GM23338 (cell line): ENCODE measurements around the gene CCNL1. TPM values are rescaled to one million over a fixed set of nuclear protein-coding genes. Genes with fewer than 3 reads are reported as not detected.

Experiments used
- ATAC-seq: fragments of 200-7000 bp; cut with Tn5 transposase; 3 replicates; pipeline ENCODE4 v1.9.1; 2020
- DNase-seq: peaks from one replicate; pipeline ENCODE4 v3.0.0-alpha.2; 2015; ENCODE audit warnings: low spot score
- H2AFZ ChIP-seq: fragments of 200-600 bp; sonication (generic); 2 replicates; pipeline ENCODE4 v1.8.0; 2016; ENCODE audit warnings: antibody characterized with exemption, mild to moderate bottlenecking, moderate library complexity
- H3F3A ChIP-seq: fragments of 200-600 bp; sonication (generic); replicated peaks from 2 replicates; pipeline ENCODE4 v1.8.0; 2017; ENCODE audit warnings: antibody characterized with exemption, mixed run types, low read depth
- H3K27ac ChIP-seq: fragments of 200-600 bp; sonication (generic); 2 replicates; pipeline ENCODE4 v1.6.1; 2016; ENCODE audit warnings: low read depth
- H3K27me3 ChIP-seq: fragments of 200-600 bp; sonication (generic); 2 replicates; pipeline ENCODE4 v1.8.0; 2016; ENCODE audit warnings: mild to moderate bottlenecking, mixed run types, moderate library complexity; ENCODE audit not compliant: insufficient read depth
- H3K36me3 ChIP-seq: fragments of 200-600 bp; sonication (generic); 2 replicates; pipeline ENCODE4 v1.8.0; 2016; ENCODE audit warnings: mild to moderate bottlenecking; ENCODE audit not compliant: insufficient read depth
- H3K4me1 ChIP-seq: fragments of 200-600 bp; sonication (generic); 2 replicates; pipeline ENCODE4 v1.8.0; 2016; ENCODE audit warnings: mild to moderate bottlenecking, moderate library complexity; ENCODE audit not compliant: insufficient read depth
- H3K4me2 ChIP-seq: fragments of 200-600 bp; sonication (generic); 2 replicates; pipeline ENCODE4 v1.7.1; 2017; ENCODE audit warnings: mixed run types
- H3K4me3 ChIP-seq: fragments of 200-600 bp; sonication (generic); 2 replicates; pipeline ENCODE4 v1.6.1; 2016; ENCODE audit warnings: mixed run types
- H3K79me2 ChIP-seq: fragments of 200-600 bp; sonication (generic); replicated peaks from 2 replicates; pipeline ENCODE4 v1.8.0; 2017; ENCODE audit warnings: mild to moderate bottlenecking; ENCODE audit not compliant: insufficient read depth
- H3K9me2 ChIP-seq: fragments of 200-600 bp; sonication (generic); 2 replicates; pipeline ENCODE4 v1.8.0; 2017; ENCODE audit not compliant: insufficient read depth
- H4K20me1 ChIP-seq: fragments of 200-600 bp; sonication (generic); replicated peaks from 2 replicates; pipeline ENCODE4 v1.8.0; 2017; ENCODE audit warnings: mild to moderate bottlenecking; ENCODE audit not compliant: insufficient read depth
- H3K27ac Mint-ChIP-seq: 2 replicates; pipeline ENCODE4 v1.8.0; 2020; ENCODE audit warnings: inconsistent platforms, mild to moderate bottlenecking, moderate library complexity, mixed read lengths
- H3K27me3 Mint-ChIP-seq: 3 replicates; pipeline ENCODE4 v1.8.0; 2022; ENCODE audit warnings: low read depth, mild to moderate bottlenecking, moderate library complexity, mixed read lengths, inconsistent platforms; ENCODE audit not compliant: insufficient read depth, poor library complexity
- H3K36me3 Mint-ChIP-seq: 3 replicates; pipeline ENCODE4 v1.8.0; 2021; ENCODE audit warnings: low read depth, mild to moderate bottlenecking, inconsistent platforms, moderate library complexity, mixed read lengths
- H3K4me1 Mint-ChIP-seq: 3 replicates; pipeline ENCODE4 v1.8.0; 2020; ENCODE audit warnings: mild to moderate bottlenecking, inconsistent platforms, mixed read lengths
- H3K4me3 Mint-ChIP-seq: 3 replicates; pipeline ENCODE4 v1.8.0; 2021; ENCODE audit warnings: moderate library complexity, mild to moderate bottlenecking, inconsistent platforms, mixed read lengths
- H3K9me3 Mint-ChIP-seq: 3 replicates; pipeline ENCODE4 v1.8.0; 2020; ENCODE audit warnings: moderate library complexity, mild to moderate bottlenecking, inconsistent platforms, mixed read lengths
- CTCF ChIP-seq, 2 experiments: fragments of 200-600 bp in 1 of 2; sonication (generic) in 1 of 2; conservative IDR thresholded peaks; 2 replicates each; pipeline versions ENCODE4 v1.5.1 to v1.6.1; 2016 to 2017; ENCODE audit warnings: antibody characterized with exemption in 2 of 2, low read depth in 2 of 2, mild to moderate bottlenecking in 2 of 2, moderate library complexity in 1 of 2
- ETS1 ChIP-seq: IDR thresholded peaks from 2 replicates; pipeline ENCODE4 v1.6.1; 2016; ENCODE audit warnings: antibody characterized with exemption
- EZH2phosphoT487 ChIP-seq: fragments of 200-600 bp; sonication (generic); IDR thresholded peaks from one replicate; pipeline ENCODE4 v1.8.1; 2018; ENCODE audit warnings: antibody characterized with exemption; ENCODE audit not compliant: unreplicated experiment
- POLR2AphosphoS5 ChIP-seq: IDR thresholded peaks from 2 replicates; pipeline ENCODE4 v1.6.1; 2016; ENCODE audit warnings: antibody characterized with exemption, low read depth
- STAT1 ChIP-seq: IDR thresholded peaks from one replicate; pipeline ENCODE4 v1.6.1; 2016; ENCODE audit warnings: antibody characterized with exemption; ENCODE audit not compliant: unreplicated experiment
- ZNF331 ChIP-seq: fragments of 250-450 bp; sonication (Bioruptor Pico); IDR thresholded peaks from 2 replicates; pipeline ENCODE4 v1.5.0; 2020; ENCODE audit warnings: low read depth, mild to moderate bottlenecking, moderate library complexity
- ZNF462 ChIP-seq: fragments of 250-450 bp; sonication (Bioruptor Pico); IDR thresholded peaks from 2 replicates; pipeline ENCODE4 v1.5.0; 2020; ENCODE audit warnings: mild to moderate bottlenecking, moderate library complexity
- polyA plus RNA-seq: library from polyadenylated mRNA; unstranded; fragments of >200 nt; fragmentation: Nextera tagmentation; extraction: Ambion mirVana; gene quantifications from 2 replicates; pipeline ENCODE4 v1.2.1, GENCODE V29; 2016
- total RNA-seq: library from RNA; depleted of rRNA; stranded (reverse); fragments of >200 nt; shearing (Covaris generic); gene quantifications from 2 replicates; pipeline ENCODE4 v1.2.3, GENCODE V29; 2014

The CCNL1 gene
- total and polyA plus RNA-seq, 2 experiments from 2014 or later = 108 to 134 TPM

GRCh38 chr3:157201648-157202278 lies 41.8 kb upstream of the CCNL1 start (continued):
- TF ChIP-seq ZNF462 (CRISPR knock-in tag) (no peak), CTCF (conservative IDR thresholded peaks at IDR 0.05; ENCODE audit: low read depth in 2 of 2) (peak; percentile 64 to 67), POLR2AphosphoS5 (no peak)

- Mint-ChIP-seq H3K4me1 (peaks cover 3% of the 10 kb centered on the region; the same call in 1 of the 3 replicates), H3K9me3 (peaks cover under 1% of the 10 kb centered on the region; the same call in 2 of the 3 replicates), H3K27me3 (no peaks in the 10 kb centered on the region), H3K4me3 (no peak overlapping the region), H3K27ac (no peak overlapping the region), H3K36me3 (no peaks in the 10 kb centered on the region)
- Histone ChIP-seq H2AFZ (no peak overlapping the region), H3K27me3 (no peaks in the 10 kb centered on the region), H3K9me2 (no peaks in the 10 kb centered on the region), H3K4me1 (no peaks in the 10 kb centered on the region), H3K27ac (no peak overlapping the region), H3K4me2 (no peak overlapping the region), H3K4me3 (no peak overlapping the region), H4K20me1 (no peaks in the 10 kb centered on the region), H3F3A (no peaks in the 10 kb centered on the region), H3K79me2 (no peaks in the 10 kb centered on the region), H3K36me3 (no peaks in the 10 kb centered on the region)
- ATAC-seq (no peak), DNase-seq (no peak)
- TF ChIP-seq POLR2AphosphoS5 = no peak
- TF ChIP-seq ZNF331 (CRISPR knock-in tag) = no peak
- no peak for TF ChIP-seq STAT1
- TF ChIP-seq ETS1 = no peak
- TF ChIP-seq EZH2phosphoT487 = no peak
Observed at GRCh38 chr3:157199841-157200240, 39.9 kb upstream of the CCNL1 start.
